Fibroblast of the aortic adventitia (primary cell): ENCODE results near the gene C18orf32. TPM values are rescaled to one million over a fixed set of nuclear protein-coding genes. Genes with fewer than 3 reads are reported as not detected.

Experiments used
- DNase-seq: peaks from one replicate; pipeline ENCODE4 v3.0.0-alpha.2; 2010; ENCODE audit warnings: low read depth
- H3K4me3 ChIP-seq: 2 replicates; pipeline ENCODE4 v1.5.1; 2011; ENCODE audit warnings: low read depth, mild to moderate bottlenecking, control low read depth, low read length, moderate library complexity
- CTCF ChIP-seq: IDR thresholded peaks from 2 replicates; pipeline ENCODE4 v1.5.1; 2011; ENCODE audit warnings: mild to moderate bottlenecking, low read length, control low read depth, inconsistent platforms; ENCODE audit not compliant: insufficient read depth
- total RNA-seq: library from RNA; depleted of rRNA; stranded (reverse); fragments of >200 nt; gene quantifications from 2 replicates; pipeline ENCODE4 v1.2.3, GENCODE V29; 2012; ENCODE audit warnings: low replicate concordance

C18orf32 gene
- 8.2 and 33.2 TPM in 2 replicates for total RNA-seq

DNA sequence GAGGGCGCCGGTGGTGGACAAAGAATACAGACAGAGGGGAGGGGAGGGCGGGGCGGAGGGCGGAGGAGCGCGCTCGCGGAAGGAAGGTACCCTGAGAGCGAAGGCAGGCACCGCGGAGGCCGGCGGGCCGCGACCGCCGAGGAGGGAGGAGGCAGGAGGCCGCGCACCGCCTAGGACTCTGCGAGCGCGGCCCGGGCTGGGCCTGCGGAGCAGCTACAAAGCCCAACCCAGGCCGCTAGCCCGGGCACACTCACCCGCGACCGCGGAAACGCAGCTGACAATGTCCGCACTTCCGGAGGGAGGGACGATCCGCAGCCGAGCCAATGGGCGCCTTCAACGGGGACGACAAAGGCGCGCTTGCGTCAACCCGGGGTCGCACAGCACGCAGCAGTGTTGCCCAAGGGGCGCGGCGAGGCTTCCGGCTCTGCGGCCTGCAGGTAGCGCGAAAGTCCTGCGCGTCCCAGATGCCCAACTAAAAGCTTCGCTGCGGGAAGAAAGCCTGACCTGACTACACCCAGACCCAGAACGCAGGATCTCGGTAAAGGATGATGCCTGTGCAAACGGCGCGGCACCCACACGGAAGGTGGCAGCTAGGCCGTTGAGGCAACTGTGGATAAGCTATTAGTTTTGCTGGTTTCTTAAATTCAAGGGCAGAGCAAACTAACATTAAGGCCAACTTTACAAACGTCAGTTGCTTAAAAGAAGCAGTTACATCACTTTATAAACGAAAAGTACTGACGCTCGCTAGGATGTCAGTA, at the start of gene C18orf32:
Gene C18orf32 (minus strand): TSS at position 282 of the 758 bp plus-strand sequence. CDS start 3,486 bp downstream, outside the sequence.
- no peak for TF ChIP-seq CTCF
- DNase-seq: peak; percentile 91
- H3K4me3 ChIP-seq: peak within 1 kb of the TSS; percentile 90

GRCh38 chr18:49534846-49535601, 48.0 kb upstream of the C18orf32 start:
- DNase-seq: no peak

GRCh38 chr18:49531678-49532153, 44.7 kb upstream of the C18orf32 start:
- H3K4me3 ChIP-seq: no peak overlapping the region
- TF ChIP-seq CTCF: no peak
- DNase-seq: no peak

More at GRCh38 chr18:49534846-49535601, 48.0 kb upstream of the C18orf32 start:
- TF ChIP-seq CTCF: no peak
- no peak overlapping the region for H3K4me3 ChIP-seq

- no peak overlapping the region for H3K4me3 ChIP-seq
- DNase-seq: no peak
- no peak for TF ChIP-seq CTCF
Observed at GRCh38 chr18:49529596-49529995, 42.6 kb upstream of the C18orf32 start.

DNA sequence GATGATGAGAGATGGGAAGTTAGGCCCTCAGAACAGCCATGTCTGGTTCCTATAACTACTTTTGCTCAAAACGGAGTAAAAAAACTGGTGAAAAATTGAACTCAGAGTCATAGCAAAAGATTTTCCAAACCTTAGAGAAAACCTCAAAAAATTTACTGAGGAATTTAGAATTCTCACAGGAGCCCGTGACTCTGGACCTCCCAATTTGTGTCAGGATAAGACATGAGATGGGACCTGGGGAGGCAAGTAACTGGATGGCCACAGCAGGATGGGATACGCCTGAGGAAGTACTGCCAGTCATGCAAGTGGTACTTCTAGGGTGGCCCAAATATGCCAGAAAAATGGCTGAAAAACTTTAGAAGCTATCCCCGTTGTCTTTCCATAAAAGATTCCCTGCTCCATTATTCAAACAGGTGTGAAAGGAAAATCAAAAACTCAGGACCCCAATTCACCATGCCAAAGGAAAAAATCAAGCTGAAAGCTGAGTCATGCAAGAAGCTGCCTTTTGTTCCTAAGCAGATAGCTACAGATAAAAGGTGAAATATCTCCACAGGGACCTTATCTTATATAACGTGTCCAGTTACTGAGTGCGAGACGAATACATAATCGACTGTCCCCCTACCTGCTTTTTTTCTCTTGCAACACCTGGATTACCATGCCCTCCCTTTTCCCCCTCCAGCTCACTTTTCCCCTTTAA, 40.7 kb upstream of the C18orf32 start:
- DNase-seq: no peak
- no peak overlapping the region for H3K4me3 ChIP-seq
- no peak for TF ChIP-seq CTCF

GRCh38 chr18:49525981-49526380, 38.9 kb upstream of the C18orf32 start:
- DNase-seq: no peak
- H3K4me3 ChIP-seq: no peak overlapping the region
- TF ChIP-seq CTCF: no peak
